Measurements from ENCODE around the gene XYLT1. TPM values are rescaled to one million over a fixed set of nuclear protein-coding genes. Genes with fewer than 3 reads are reported as not detected.

Gene XYLT1
- total and polyA plus RNA-seq, 2 of the 13 experiments (the other 11 are each of a cell fraction or from before 2014, with no cell fraction given), result not detected

GRCh38 chr16:17299790-17300189 lies 171.0 kb downstream of the XYLT1 start:
- in situ Hi-C loops (cut with HindIII; ENCODE audit: extremely low pct_ligation_motif_present, low pct_unique_long_range_greater_than_20kb), result no loop called here
- no TSS peak for BruUV-seq (replicated peaks)
- WGBS (ENCODE audit: low lambda C conversion rate), result 15% methylated on average over 7 of the region's 7 CpGs

More at GRCh38 chr16:17299790-17300189, 171.0 kb downstream of the XYLT1 start:
- DNase-seq (ENCODE audit: low spot score) (no peak), FAIRE-seq (no peak), ATAC-seq (no peak)
- no peak overlapping the region for H3K9ac ChIP-seq (ENCODE audit: insufficient read depth, low read depth, low read length)
- H3K79me2 ChIP-seq (ENCODE audit: insufficient read depth, low read length), result no peaks in the 10 kb centered on the region
- no peak overlapping the region for H3K4me2 ChIP-seq (ENCODE audit: low read depth, low read length)
- H4K20me1 ChIP-seq (ENCODE audit: insufficient read depth, low read length), result no peaks in the 10 kb centered on the region
- intact Hi-C loops (cut with micrococcal nuclease; ENCODE audit: unreplicated experiment), result no loop called here
- H3K27me3 ChIP-seq (ENCODE audit: control insufficient read depth in 1 of 2, insufficient read depth in 2 of 2, low read length in 2 of 2), result peaks cover 2 to 13% of the 10 kb centered on the region in 2 experiments; a peak in 1 of 5 replicates
- H3K4me3 ChIP-seq (replicated peaks in 1 of 3; ENCODE audit: insufficient read depth in 1 of 3, low read depth in 2 of 3, low read length in 3 of 3), result no peak overlapping the region
- no peak overlapping the region for H3K27ac ChIP-seq (ENCODE audit: extremely low read length, insufficient read depth, low read length)
- no peaks in the 10 kb centered on the region for H3K36me3 ChIP-seq (replicated peaks in 1 of 2; ENCODE audit: control insufficient read depth in 1 of 2, insufficient read depth in 2 of 2, low read length in 2 of 2)
- H2AFZ ChIP-seq (ENCODE audit: low read length), result no peak overlapping the region
- ChIA-PET POLR2A (no interaction called here), CTCF (ENCODE audit: low intra/inter-chr PET ratio, low total read pairs) (no interaction called here)
- H3K9me3 ChIP-seq (ENCODE audit: low read length), result no peaks in the 10 kb centered on the region
- TF ChIP-seq ZNF24 (IDR thresholded peaks at IDR 0.05), result no peak
- no peak for TF ChIP-seq KLF6 (CRISPR knock-in tag; IDR thresholded peaks at IDR 0.05)
- no peak for TF ChIP-seq CAMTA2 (CRISPR knock-in tag; IDR thresholded peaks at IDR 0.05; ENCODE audit: borderline replicate concordance)
- no peak for TF ChIP-seq ZNF232 (CRISPR knock-in tag; IDR thresholded peaks at IDR 0.05; ENCODE audit: borderline replicate concordance)
- no peak for TF ChIP-seq NFYC (CRISPR knock-in tag; IDR thresholded peaks at IDR 0.05)
- TF ChIP-seq KLF15 (CRISPR knock-in tag; IDR thresholded peaks at IDR 0.05; ENCODE audit: borderline replicate concordance), result no peak
- TF ChIP-seq ZBTB20 (CRISPR knock-in tag; IDR thresholded peaks at IDR 0.05; ENCODE audit: borderline replicate concordance, low read depth), result no peak
- TF ChIP-seq TARDBP (CRISPR knock-in tag; IDR thresholded peaks at IDR 0.05), result no peak
- TF ChIP-seq ZFP36 (IDR thresholded peaks at IDR 0.05; ENCODE audit: borderline replicate concordance, low read depth, low read length, partially characterized antibody), result no peak
- no peak for TF ChIP-seq ZNF619 (CRISPR knock-in tag; IDR thresholded peaks at IDR 0.05)
- TF ChIP-seq IRF1 (CRISPR knock-in tag; IDR thresholded peaks at IDR 0.05; ENCODE audit: low read depth), result no peak
- no peak for TF ChIP-seq HMG20A (CRISPR knock-in tag; IDR thresholded peaks at IDR 0.05; ENCODE audit: borderline replicate concordance)
- no peak for TF ChIP-seq ZNF503 (CRISPR knock-in tag; IDR thresholded peaks at IDR 0.05)
- TF ChIP-seq ATF3 (CRISPR knock-in tag; IDR thresholded peaks at IDR 0.05), result no peak
- no peak for TF ChIP-seq ZNF335 (CRISPR knock-in tag; IDR thresholded peaks at IDR 0.05)
- TF ChIP-seq SRY (CRISPR knock-in tag; IDR thresholded peaks at IDR 0.05), result no peak
- no peak for TF ChIP-seq SIX4 (CRISPR knock-in tag; IDR thresholded peaks at IDR 0.05)
- no peak for TF ChIP-seq FLYWCH1 (CRISPR knock-in tag; IDR thresholded peaks at IDR 0.05)
- no peaks in the 10 kb centered on the region for H3K4me1 ChIP-seq (ENCODE audit: insufficient read depth, low read length)

Measured in HepG2 (cell line).